CD14-positive monocyte (primary cell): Measurements from ENCODE around the gene IMPDH1. TPM values are rescaled to one million over a fixed set of nuclear protein-coding genes. Genes with fewer than 3 reads are reported as not detected.

Experiments used
- DNase-seq, 3 donors: peaks; one replicate each; pipeline ENCODE4 v3.0.0-alpha.2; 2011 to 2022
- H2AFZ ChIP-seq: 2 replicates; pipeline ENCODE4 v1.6.0; 2012; ENCODE audit warnings: mild to moderate bottlenecking, low read depth, low read length, inconsistent platforms; ENCODE audit not compliant: insufficient read depth, poor library complexity, severe bottlenecking
- H3K27ac ChIP-seq, 2 donors: 1 replicate in 1 of 2; 2 replicates in 1 of 2; pipeline ENCODE4 v1.5.1; 2012 to 2013; ENCODE audit warnings: low read length in 2 of 2, control low read depth in 1 of 2, inconsistent platforms in 1 of 2, low read depth in 1 of 2, mild to moderate bottlenecking in 1 of 2
- H3K27me3 ChIP-seq, 2 donors: one replicate each; pipeline versions ENCODE4 v1.6.0 to v1.6.1; 2011 to 2013; ENCODE audit warnings: low read length in 2 of 2; ENCODE audit not compliant: control insufficient read depth in 2 of 2, insufficient read depth in 2 of 2
- H3K36me3 ChIP-seq, 2 donors: replicated peaks in 1 of 2; 1 replicate in 1 of 2; 2 replicates in 1 of 2; pipeline versions ENCODE4 v1.5.1 to v1.6.1; 2012 to 2013; ENCODE audit warnings: low read length in 2 of 2, control low read depth in 1 of 2, inconsistent platforms in 1 of 2, mild to moderate bottlenecking in 1 of 2; ENCODE audit not compliant: insufficient read depth in 2 of 2, control insufficient read depth in 1 of 2
- H3K4me1 ChIP-seq, 2 donors: 1 replicate in 1 of 2; 2 replicates in 1 of 2; pipeline versions ENCODE4 v1.5.1 to v1.6.1; 2012 to 2013; ENCODE audit warnings: low read length in 2 of 2, control low read depth in 1 of 2, inconsistent platforms in 1 of 2, mild to moderate bottlenecking in 1 of 2, moderate library complexity in 1 of 2; ENCODE audit not compliant: insufficient read depth in 2 of 2, control insufficient read depth in 1 of 2
- H3K4me2 ChIP-seq: replicated peaks from 2 replicates; pipeline ENCODE3; 2012; ENCODE audit warnings: low read length, moderate library complexity, mild to moderate bottlenecking; ENCODE audit not compliant: poor library complexity, severe bottlenecking; ENCODE audit errors: extremely low read depth
- H3K4me3 ChIP-seq, 3 experiments: fragments of 200-600 bp in 1 of 3; sonication (generic) in 1 of 3; replicated peaks in 1 of 3; 1 replicate in 2 of 3; 2 replicates in 1 of 3; pipeline ENCODE4 v1.5.1; 2011 to 2013; ENCODE audit warnings: low read length in 3 of 3, mild to moderate bottlenecking in 3 of 3, control low read depth in 2 of 3, low read depth in 2 of 3, inconsistent platforms in 1 of 3, moderate library complexity in 1 of 3
- H3K79me2 ChIP-seq: 2 replicates; pipeline ENCODE4 v1.6.0; 2012; ENCODE audit warnings: mild to moderate bottlenecking, control low read depth, inconsistent platforms, low read length, moderate library complexity; ENCODE audit not compliant: insufficient read depth
- H3K9ac ChIP-seq: 2 replicates; pipeline ENCODE4 v1.6.0; 2017; ENCODE audit warnings: low read length, mild to moderate bottlenecking; ENCODE audit not compliant: insufficient read depth, poor library complexity, severe bottlenecking
- H3K9me3 ChIP-seq, 2 donors: replicated peaks in 1 of 2; 1 replicate in 1 of 2; 2 replicates in 1 of 2; pipeline versions ENCODE4 v1.5.1 to v1.6.1; 2012 to 2013; ENCODE audit warnings: low read length in 2 of 2, control low read depth in 1 of 2; ENCODE audit not compliant: control insufficient read depth in 1 of 2, insufficient read depth in 1 of 2
- H4K20me1 ChIP-seq: 2 replicates; pipeline ENCODE4 v1.6.0; 2012; ENCODE audit warnings: mild to moderate bottlenecking, low read length, control low read depth, moderate library complexity; ENCODE audit not compliant: insufficient read depth
- H3K27ac Mint-ChIP-seq, 7 donors: one replicate each; pipeline ENCODE4 v1.8.0; 2020; ENCODE audit warnings: mild to moderate bottlenecking in 7 of 7, mixed read lengths in 7 of 7, moderate library complexity in 6 of 7, inconsistent platforms in 2 of 7
- H3K27me3 Mint-ChIP-seq, 3 donors: one replicate each; pipeline ENCODE4 v1.8.0; 2021 to 2022; ENCODE audit warnings: low read depth in 3 of 3, mild to moderate bottlenecking in 3 of 3, mixed read lengths in 3 of 3, moderate library complexity in 3 of 3, inconsistent platforms in 1 of 3
- H3K36me3 Mint-ChIP-seq, 2 donors: one replicate each; pipeline ENCODE4 v1.8.0; 2020; ENCODE audit warnings: mixed read lengths in 2 of 2, inconsistent platforms in 1 of 2, mild to moderate bottlenecking in 1 of 2
- H3K4me1 Mint-ChIP-seq: one replicate; pipeline ENCODE4 v1.8.0; 2020; ENCODE audit warnings: mild to moderate bottlenecking, mixed read lengths
- H3K4me3 Mint-ChIP-seq, 2 donors: one replicate each; pipeline ENCODE4 v1.8.0; 2020; ENCODE audit warnings: mild to moderate bottlenecking in 2 of 2, mixed read lengths in 2 of 2, moderate library complexity in 1 of 2
- H3K9me3 Mint-ChIP-seq, 7 donors: one replicate each; pipeline ENCODE4 v1.8.0; 2020 to 2022; ENCODE audit warnings: mixed read lengths in 7 of 7, mild to moderate bottlenecking in 6 of 7, moderate library complexity in 6 of 7, inconsistent platforms in 2 of 7
- WGBS: methylation state at CpG from one replicate; pipeline ENCODE4 v1.1.5; 2013; ENCODE audit warnings: missing lambda C conversion rate; ENCODE audit not compliant: insufficient coverage; 5-methylcytosine and 5-hydroxymethylcytosine counted together
- intact Hi-C, 2 donors: fragments of 100-400 bp; cut with micrococcal nuclease; formaldehyde crosslinking; loops; one replicate each; pipeline versions ENCODE4 v1.15.0 to v1.15.1; 2023
- polyA plus RNA-seq, 3 donors: library from polyadenylated mRNA; depleted of rRNA in 1 of 3; unstranded in 2 of 3; stranded (reverse) in 1 of 3; fragments of 300-500 nt in 2 of 3; fragments of >200 nt in 1 of 3; fragmentation: Illumina TruSeq in 2 of 3; gene quantifications; 1 replicate in 2 of 3; 2 replicates in 1 of 3; pipeline ENCODE4 v1.2.3, GENCODE V29; 2012 to 2021
- TF ChIP-seq, protein P1 (sequence below): fragments of 200-600 bp; IDR thresholded peaks from one replicate; pipeline ENCODE4 v1.8.0; 2022; ENCODE audit warnings: antibody characterized with exemption, mild to moderate bottlenecking

The IMPDH1 gene
- polyA plus RNA-seq, 3 donors = 110 to 259 (median 152) TPM

DNA sequence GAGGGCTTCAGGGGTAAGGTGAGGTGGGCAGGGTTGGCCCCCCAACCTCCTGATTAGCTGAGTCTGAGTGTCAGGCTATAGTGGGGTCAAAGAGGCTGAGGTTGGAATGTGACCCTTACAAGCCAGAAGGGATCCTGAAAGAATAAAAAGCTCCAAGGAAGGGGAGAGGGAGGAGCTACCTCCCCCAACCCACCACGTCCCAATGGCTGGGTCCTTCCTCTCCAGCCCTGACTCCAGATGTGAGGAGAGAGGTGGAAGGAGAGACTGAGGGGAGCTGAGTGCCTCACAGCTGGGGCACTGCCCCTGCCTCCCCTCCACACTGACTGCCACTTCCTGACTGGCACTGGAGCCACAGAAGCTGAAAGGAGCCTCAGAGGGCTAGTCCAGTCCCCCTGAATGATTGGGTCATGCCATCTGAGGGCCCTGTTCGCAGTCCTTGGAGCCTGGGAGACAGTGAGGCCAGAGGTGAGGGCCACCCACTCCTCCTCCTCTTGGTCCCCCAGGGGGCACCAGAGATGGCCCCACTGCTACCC is 20.6 kb downstream of the IMPDH1 start:
- Histone ChIP-seq H3K9me3 (no peaks in the 10 kb centered on the region), H3K4me3 (no peak overlapping the region), H3K27me3 (no peaks in the 10 kb centered on the region), H3K79me2 (no peaks in the 10 kb centered on the region), H3K4me2 (no peak overlapping the region), H3K9ac (no peak overlapping the region), H3K36me3 (peaks cover 17 to 29% of the 10 kb centered on the region in 2 donors), H3K27ac (no peak overlapping the region), H4K20me1 (peaks cover 33% of the 10 kb centered on the region), H2AFZ (no peak overlapping the region), H3K4me1 (peaks cover 11 to 12% of the 10 kb centered on the region in 2 donors)
- peaks cover 0 to 3% (median 0%) of the 10 kb centered on the region in 7 donors for H3K9me3 Mint-ChIP-seq
- no peak overlapping the region for H3K27ac Mint-ChIP-seq
- WGBS = 88% methylated on average over 1 of the region's 2 CpGs
- H3K36me3 Mint-ChIP-seq = peaks cover 21 to 25% of the 10 kb centered on the region in 2 donors
- intact Hi-C loops = loop anchor here in 1 of 2 donors (5.0 kb wide), 1 partner anchor 682 kb away; no protein-coding TSS in a partner anchor
- no peak for DNase-seq
- no peak overlapping the region for H3K4me3 Mint-ChIP-seq
- H3K4me1 Mint-ChIP-seq = peaks cover 23% of the 10 kb centered on the region
- TF ChIP-seq, protein P1, sequence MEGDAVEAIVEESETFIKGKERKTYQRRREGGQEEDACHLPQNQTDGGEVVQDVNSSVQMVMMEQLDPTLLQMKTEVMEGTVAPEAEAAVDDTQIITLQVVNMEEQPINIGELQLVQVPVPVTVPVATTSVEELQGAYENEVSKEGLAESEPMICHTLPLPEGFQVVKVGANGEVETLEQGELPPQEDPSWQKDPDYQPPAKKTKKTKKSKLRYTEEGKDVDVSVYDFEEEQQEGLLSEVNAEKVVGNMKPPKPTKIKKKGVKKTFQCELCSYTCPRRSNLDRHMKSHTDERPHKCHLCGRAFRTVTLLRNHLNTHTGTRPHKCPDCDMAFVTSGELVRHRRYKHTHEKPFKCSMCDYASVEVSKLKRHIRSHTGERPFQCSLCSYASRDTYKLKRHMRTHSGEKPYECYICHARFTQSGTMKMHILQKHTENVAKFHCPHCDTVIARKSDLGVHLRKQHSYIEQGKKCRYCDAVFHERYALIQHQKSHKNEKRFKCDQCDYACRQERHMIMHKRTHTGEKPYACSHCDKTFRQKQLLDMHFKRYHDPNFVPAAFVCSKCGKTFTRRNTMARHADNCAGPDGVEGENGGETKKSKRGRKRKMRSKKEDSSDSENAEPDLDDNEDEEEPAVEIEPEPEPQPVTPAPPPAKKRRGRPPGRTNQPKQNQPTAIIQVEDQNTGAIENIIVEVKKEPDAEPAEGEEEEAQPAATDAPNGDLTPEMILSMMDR = no peak
- H3K27me3 Mint-ChIP-seq = peaks cover 5 to 15% (median 11%) of the 10 kb centered on the region in 3 donors

DNA sequence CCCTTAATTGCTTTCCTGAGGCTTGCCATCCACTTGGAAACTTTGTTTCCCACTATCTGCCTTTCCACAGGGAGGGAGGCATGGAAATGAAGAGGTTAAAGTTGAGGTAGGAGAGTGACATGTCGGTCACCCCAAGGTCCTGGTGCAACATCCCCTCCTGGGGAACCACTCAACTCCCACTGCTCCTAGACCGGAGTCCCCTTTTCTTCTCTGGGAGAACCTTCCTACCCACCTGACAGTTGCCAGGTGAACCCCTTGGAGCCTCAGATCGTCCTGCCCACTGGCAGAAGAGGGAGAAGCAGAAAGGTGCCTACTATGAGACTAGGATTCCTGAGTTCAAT is 21.7 kb downstream of the IMPDH1 start:
- Histone ChIP-seq H3K79me2 (no peaks in the 10 kb centered on the region), H4K20me1 (peaks cover 25% of the 10 kb centered on the region), H3K9me3 (no peaks in the 10 kb centered on the region), H3K4me3 (no peak overlapping the region), H3K27me3 (no peaks in the 10 kb centered on the region), H3K4me1 (peaks cover 11 to 12% of the 10 kb centered on the region in 2 donors), H3K9ac (no peak overlapping the region), H3K36me3 (peaks cover 8 to 20% of the 10 kb centered on the region in 2 donors), H3K4me2 (no peak overlapping the region), H3K27ac (no peak overlapping the region), H2AFZ (peak overlapping the region; percentile 31)
- Mint-ChIP-seq H3K9me3 (peaks cover 0 to 3% (median 0%) of the 10 kb centered on the region in 7 donors), H3K4me3 (peak overlapping the region in 1 of 2 donors; percentile 63), H3K27me3 (peaks cover 7 to 15% (median 11%) of the 10 kb centered on the region in 3 donors), H3K36me3 (peaks cover 12 to 16% of the 10 kb centered on the region in 2 donors), H3K27ac (no peak overlapping the region), H3K4me1 (peaks cover 23% of the 10 kb centered on the region)
- intact Hi-C loops = loop anchor here in 1 of 2 donors (5.0 kb wide), 1 partner anchor 681 kb away; no protein-coding TSS in a partner anchor
- TF ChIP-seq, protein P1 = no peak
- DNase-seq = no peak
- 40% methylated on average over 1 of the region's 3 CpGs for WGBS
